ENCODE data around the gene RASGRP1. TPM values are rescaled to one million over a fixed set of nuclear protein-coding genes. Genes with fewer than 3 reads are reported as not detected.

The RASGRP1 gene
- polyA plus RNA-seq, 1 of the 3 experiments (the other 2 are of a cell fraction) = 0.03 TPM

GRCh38 chr15:38455092-38455491, 109.5 kb downstream of the RASGRP1 start:
- ChIA-PET CTCF (interaction anchor here (1.1 to 5.7 kb wide), 8 partner anchors 15 to 251 kb away, joined by 3 to 46 read pairs (median 7); no protein-coding TSS in a partner anchor), POLR2A (interaction anchor here (0.8 to 2.2 kb wide), 4 partner anchors 12 to 247 kb away, joined by 3 to 15 read pairs (median 4); no protein-coding TSS in a partner anchor)
- TF ChIP-seq TCF12 (IDR thresholded peaks at IDR 0.05) (no peak), IRF3 (IDR thresholded peaks at IDR 0.05; ENCODE audit: low read depth, low read length) (no peak), USF1 (IDR thresholded peaks at IDR 0.05; ENCODE audit: borderline replicate concordance, low read depth) (no peak), CTCF (IDR thresholded peaks at IDR 0.05) (no peak), SIN3A (IDR thresholded peaks at IDR 0.05; ENCODE audit: borderline replicate concordance, low read depth, low read length) (no peak), MXI1 (IDR thresholded peaks at IDR 0.05; ENCODE audit: low read depth, low read length) (no peak), JUND (IDR thresholded peaks at IDR 0.05) (no peak), REST (IDR thresholded peaks at IDR 0.05; ENCODE audit: low read depth, low read length) (no peak), NRF1 (IDR thresholded peaks at IDR 0.05; ENCODE audit: low read depth, low read length) (no peak), TEAD4 (IDR thresholded peaks at IDR 0.05; ENCODE audit: borderline replicate concordance, insufficient read depth) (no peak), RFX5 (IDR thresholded peaks at IDR 0.05; ENCODE audit: low read length) (no peak), GABPA (IDR thresholded peaks at IDR 0.05; ENCODE audit: low read depth) (no peak), EZH2phosphoT487 (IDR thresholded peaks at IDR 0.05; ENCODE audit: borderline replicate concordance, low read depth) (no peak), USF2 (IDR thresholded peaks at IDR 0.05; ENCODE audit: borderline replicate concordance, low read depth, low read length) (no peak), PBX3 (IDR thresholded peaks at IDR 0.05) (no peak)
- no peak for DNase-seq
- WGBS (ENCODE audit: low lambda C conversion rate) = 7% methylated on average over 4 of the region's 4 CpGs
- Histone ChIP-seq H3K27me3 (ENCODE audit: insufficient read depth) (no peaks in the 10 kb centered on the region), H4K20me1 (ENCODE audit: insufficient read depth) (peaks cover 6% of the 10 kb centered on the region; the same call in 1 of the 2 replicates), H3K9me3 (no peaks in the 10 kb centered on the region), H3K4me2 (peak overlapping the region; percentile 87), H3K9me2 (no peaks in the 10 kb centered on the region), H3K4me3 (ENCODE audit: low read depth in 2 of 2, low read length in 1 of 2) (peak overlapping the region; percentile 78 to 95), H3K9ac (peak overlapping the region; percentile 95), H3K36me3 (replicated peaks in 1 of 2; ENCODE audit: control insufficient read depth in 1 of 2, insufficient read depth in 2 of 2, low read length in 1 of 2) (no peaks in the 10 kb centered on the region), H3K4me1 (ENCODE audit: control insufficient read depth in 1 of 2, insufficient read depth in 2 of 2, low read depth in 1 of 2, low read length in 1 of 2) (peaks cover 0 to 11% of the 10 kb centered on the region in 2 experiments; a peak in 2 of 4 replicates), H3F3A (replicated peaks; ENCODE audit: insufficient read depth) (no peaks in the 10 kb centered on the region), H2AFZ (ENCODE audit: low read depth) (0 out of 2 replicates have a peak overlapping the region, but pooled peaks have one; percentile 97), H3K27ac (ENCODE audit: low read depth in 2 of 2, low read length in 1 of 2) (peak overlapping the region; percentile 79 to 97; a peak in 3 of 4 replicates), H3K79me2 (ENCODE audit: insufficient read depth) (peaks cover 61% of the 10 kb centered on the region)

Measured in SK-N-SH (cell line).